Measurements from ENCODE around the gene TMEM120B. TPM values are rescaled to one million over a fixed set of nuclear protein-coding genes. Genes with fewer than 3 reads are reported as not detected.
"Not testable (repeated sequence)": the region's sequence is repeated elsewhere in the genome, so short reads cannot be mapped to it uniquely, and the experiment has no call there.

Gene TMEM120B
- total RNA-seq, 1 experiment from 2014 or later: 23.8 TPM

- Histone ChIP-seq H3K27me3 (ENCODE audit: control insufficient read depth, insufficient read depth, low read length) (no peaks in the 10 kb centered on the region), H3K36me3 (replicated peaks; ENCODE audit: control insufficient read depth, insufficient read depth, low read length) (no peaks in the 10 kb centered on the region), H3K4me3 (ENCODE audit: insufficient read depth, low read depth, low read length) (no peak overlapping the region)
- DNase-seq: peak; percentile 59
These were observed 15.4 kb upstream of the TMEM120B start for GRCh38 chr12:121697093-121697698.

- H3K4me3 ChIP-seq (ENCODE audit: insufficient read depth, low read depth, low read length); H3K36me3 ChIP-seq (replicated peaks; ENCODE audit: control insufficient read depth, insufficient read depth, low read length); DNase-seq; H3K27me3 ChIP-seq (ENCODE audit: control insufficient read depth, insufficient read depth, low read length): not testable (repeated sequence)
These were observed 14.7 kb upstream of the TMEM120B start for GRCh38 chr12:121697861-121698260.

- DNase-seq: no peak
- no peaks in the 10 kb centered on the region for H3K27me3 ChIP-seq (ENCODE audit: control insufficient read depth, insufficient read depth, low read length)
- H3K4me3 ChIP-seq (ENCODE audit: insufficient read depth, low read depth, low read length): no peak overlapping the region
- H3K36me3 ChIP-seq (replicated peaks; ENCODE audit: control insufficient read depth, insufficient read depth, low read length): no peaks in the 10 kb centered on the region
These were observed 10.8 kb upstream of the TMEM120B start for GRCh38 chr12:121701667-121702277.

GRCh38 chr12:121702944-121703343 lies 9.6 kb upstream of the TMEM120B start:
- no peaks in the 10 kb centered on the region for H3K27me3 ChIP-seq (ENCODE audit: control insufficient read depth, insufficient read depth, low read length)
- DNase-seq: no peak

GRCh38 chr12:121705514-121705913 lies 7.0 kb upstream of the TMEM120B start:
- Histone ChIP-seq H3K4me3 (ENCODE audit: insufficient read depth, low read depth, low read length) (no peak overlapping the region), H3K27me3 (ENCODE audit: control insufficient read depth, insufficient read depth, low read length) (no peaks in the 10 kb centered on the region), H3K36me3 (replicated peaks; ENCODE audit: control insufficient read depth, insufficient read depth, low read length) (no peaks in the 10 kb centered on the region)
- DNase-seq: no peak

More at GRCh38 chr12:121702944-121703343, 9.6 kb upstream of the TMEM120B start:
- Histone ChIP-seq H3K36me3 (replicated peaks; ENCODE audit: control insufficient read depth, insufficient read depth, low read length) (no peaks in the 10 kb centered on the region), H3K4me3 (ENCODE audit: insufficient read depth, low read depth, low read length) (no peak overlapping the region)

GRCh38 chr12:121708313-121709063 lies 4.1 kb upstream of the TMEM120B start:
- no peaks in the 10 kb centered on the region for H3K36me3 ChIP-seq (replicated peaks; ENCODE audit: control insufficient read depth, insufficient read depth, low read length)
- no peak for DNase-seq
- H3K4me3 ChIP-seq (ENCODE audit: insufficient read depth, low read depth, low read length): no peak overlapping the region
- no peaks in the 10 kb centered on the region for H3K27me3 ChIP-seq (ENCODE audit: control insufficient read depth, insufficient read depth, low read length)

- not testable (repeated sequence) for H3K4me3 ChIP-seq (ENCODE audit: insufficient read depth, low read depth, low read length); H3K27me3 ChIP-seq (ENCODE audit: control insufficient read depth, insufficient read depth, low read length); H3K36me3 ChIP-seq (replicated peaks; ENCODE audit: control insufficient read depth, insufficient read depth, low read length); DNase-seq
These were observed 3.5 kb upstream of the TMEM120B start for GRCh38 chr12:121709064-121709424.

GRCh38 chr12:121709478-121709961 lies 3.0 kb upstream of the TMEM120B start:
- H3K4me3 ChIP-seq (ENCODE audit: insufficient read depth, low read depth, low read length): no peak overlapping the region
- no peaks in the 10 kb centered on the region for H3K27me3 ChIP-seq (ENCODE audit: control insufficient read depth, insufficient read depth, low read length)
- no peak for DNase-seq
- H3K36me3 ChIP-seq (replicated peaks; ENCODE audit: control insufficient read depth, insufficient read depth, low read length): no peaks in the 10 kb centered on the region

- DNase-seq: no peak
- Histone ChIP-seq H3K4me3 (ENCODE audit: insufficient read depth, low read depth, low read length) (peak overlapping the region; percentile 97), H3K27me3 (ENCODE audit: control insufficient read depth, insufficient read depth, low read length) (no peaks in the 10 kb centered on the region), H3K36me3 (replicated peaks; ENCODE audit: control insufficient read depth, insufficient read depth, low read length) (0 out of 2 replicates have a peak, but pooled peaks cover 1% of the 10 kb centered on the region)
These were observed 977 bp upstream of the TMEM120B start for GRCh38 chr12:121711361-121712189.

GRCh38 chr12:121712190-121712460 lies 427 bp upstream of the TMEM120B start:
- 0 out of 2 replicates have a peak, but pooled peaks cover 1% of the 10 kb centered on the region for H3K36me3 ChIP-seq (replicated peaks; ENCODE audit: control insufficient read depth, insufficient read depth, low read length)
- DNase-seq: no peak

GRCh38 chr12:121713257-121713777 lies 765 bp downstream of the TMEM120B start:
- DNase-seq: peak; percentile 46
- no peaks in the 10 kb centered on the region for H3K27me3 ChIP-seq (ENCODE audit: control insufficient read depth, insufficient read depth, low read length)
- H3K4me3 ChIP-seq (ENCODE audit: insufficient read depth, low read depth, low read length): peak overlapping the region; percentile 97
- H3K36me3 ChIP-seq (replicated peaks; ENCODE audit: control insufficient read depth, insufficient read depth, low read length): 0 out of 2 replicates have a peak, but pooled peaks cover 1% of the 10 kb centered on the region

More at GRCh38 chr12:121712190-121712460, 427 bp upstream of the TMEM120B start:
- Histone ChIP-seq H3K4me3 (ENCODE audit: insufficient read depth, low read depth, low read length) (peak overlapping the region; percentile 97), H3K27me3 (ENCODE audit: control insufficient read depth, insufficient read depth, low read length) (no peaks in the 10 kb centered on the region)

GRCh38 chr12:121713793-121714192 lies 1.2 kb downstream of the TMEM120B start:
- Histone ChIP-seq H3K36me3 (replicated peaks; ENCODE audit: control insufficient read depth, insufficient read depth, low read length) (0 out of 2 replicates have a peak, but pooled peaks cover 1% of the 10 kb centered on the region), H3K27me3 (ENCODE audit: control insufficient read depth, insufficient read depth, low read length) (no peaks in the 10 kb centered on the region), H3K4me3 (ENCODE audit: insufficient read depth, low read depth, low read length) (peak overlapping the region; percentile 97)
- no peak for DNase-seq

GRCh38 chr12:121715055-121715454 lies 2.5 kb downstream of the TMEM120B start:
- DNase-seq; H3K4me3 ChIP-seq (ENCODE audit: insufficient read depth, low read depth, low read length): not testable (repeated sequence)

GRCh38 chr12:121715862-121716435 lies 3.4 kb downstream of the TMEM120B start:
- Histone ChIP-seq H3K27me3 (ENCODE audit: control insufficient read depth, insufficient read depth, low read length) (no peaks in the 10 kb centered on the region), H3K36me3 (replicated peaks; ENCODE audit: control insufficient read depth, insufficient read depth, low read length) (0 out of 2 replicates have a peak, but pooled peaks cover 1% of the 10 kb centered on the region), H3K4me3 (ENCODE audit: insufficient read depth, low read depth, low read length) (no peak overlapping the region)
- DNase-seq: no peak

More at GRCh38 chr12:121715055-121715454, 2.5 kb downstream of the TMEM120B start:
- H3K27me3 ChIP-seq (ENCODE audit: control insufficient read depth, insufficient read depth, low read length); H3K36me3 ChIP-seq (replicated peaks; ENCODE audit: control insufficient read depth, insufficient read depth, low read length): not testable (repeated sequence)
